Retinal pigment epithelial cell (primary cell): ENCODE results near the gene BCAS1.

Source experiments
- DNase-seq: peaks from one replicate; pipeline ENCODE4 v3.0.0-alpha.2; 2010; ENCODE audit warnings: low read depth
- H3K4me3 ChIP-seq: 2 replicates; pipeline ENCODE4 v1.5.1; 2011; ENCODE audit warnings: mild to moderate bottlenecking, low read length, control low read depth, moderate library complexity
- TF ChIP-seq, protein P1 (sequence below): conservative IDR thresholded peaks from 2 replicates; pipeline ENCODE4 v1.5.1; 2011; ENCODE audit warnings: low read depth, low read length, control low read depth, inconsistent platforms

The BCAS1 gene

DNA sequence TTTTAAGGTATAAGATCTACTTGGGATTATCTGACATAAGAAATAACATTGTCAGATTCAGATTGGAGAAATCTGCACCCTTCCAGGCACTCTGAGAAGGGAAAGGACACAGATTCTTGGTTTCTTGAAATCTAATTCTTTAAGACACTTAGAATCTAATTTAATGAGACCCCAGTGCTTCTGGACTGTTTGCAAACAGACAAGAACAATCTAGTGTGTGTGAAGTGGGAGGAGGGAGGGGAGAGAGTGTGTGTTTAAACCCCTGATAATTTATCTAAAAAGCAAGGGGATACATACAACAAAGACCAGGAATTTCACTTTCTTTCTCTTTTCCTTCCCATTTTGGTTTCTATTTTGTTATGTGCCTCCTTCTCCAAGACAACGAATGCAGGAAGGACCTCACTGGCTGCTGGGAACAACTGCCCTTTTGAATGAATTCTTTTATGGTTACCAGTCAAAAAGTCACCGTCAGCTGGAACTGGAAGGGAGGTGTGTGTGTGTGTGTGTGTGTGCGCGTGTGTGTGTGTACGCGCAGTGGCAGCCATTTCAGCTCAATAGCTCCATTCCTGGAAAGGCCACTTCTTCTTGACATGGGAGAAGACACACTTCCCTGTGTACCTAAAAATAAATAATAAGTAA, 129.4 kb downstream of the BCAS1 start:
- no peak overlapping the region for H3K4me3 ChIP-seq
- TF ChIP-seq, protein P1, sequence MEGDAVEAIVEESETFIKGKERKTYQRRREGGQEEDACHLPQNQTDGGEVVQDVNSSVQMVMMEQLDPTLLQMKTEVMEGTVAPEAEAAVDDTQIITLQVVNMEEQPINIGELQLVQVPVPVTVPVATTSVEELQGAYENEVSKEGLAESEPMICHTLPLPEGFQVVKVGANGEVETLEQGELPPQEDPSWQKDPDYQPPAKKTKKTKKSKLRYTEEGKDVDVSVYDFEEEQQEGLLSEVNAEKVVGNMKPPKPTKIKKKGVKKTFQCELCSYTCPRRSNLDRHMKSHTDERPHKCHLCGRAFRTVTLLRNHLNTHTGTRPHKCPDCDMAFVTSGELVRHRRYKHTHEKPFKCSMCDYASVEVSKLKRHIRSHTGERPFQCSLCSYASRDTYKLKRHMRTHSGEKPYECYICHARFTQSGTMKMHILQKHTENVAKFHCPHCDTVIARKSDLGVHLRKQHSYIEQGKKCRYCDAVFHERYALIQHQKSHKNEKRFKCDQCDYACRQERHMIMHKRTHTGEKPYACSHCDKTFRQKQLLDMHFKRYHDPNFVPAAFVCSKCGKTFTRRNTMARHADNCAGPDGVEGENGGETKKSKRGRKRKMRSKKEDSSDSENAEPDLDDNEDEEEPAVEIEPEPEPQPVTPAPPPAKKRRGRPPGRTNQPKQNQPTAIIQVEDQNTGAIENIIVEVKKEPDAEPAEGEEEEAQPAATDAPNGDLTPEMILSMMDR = no peak
- DNase-seq = peak; percentile 44

DNA sequence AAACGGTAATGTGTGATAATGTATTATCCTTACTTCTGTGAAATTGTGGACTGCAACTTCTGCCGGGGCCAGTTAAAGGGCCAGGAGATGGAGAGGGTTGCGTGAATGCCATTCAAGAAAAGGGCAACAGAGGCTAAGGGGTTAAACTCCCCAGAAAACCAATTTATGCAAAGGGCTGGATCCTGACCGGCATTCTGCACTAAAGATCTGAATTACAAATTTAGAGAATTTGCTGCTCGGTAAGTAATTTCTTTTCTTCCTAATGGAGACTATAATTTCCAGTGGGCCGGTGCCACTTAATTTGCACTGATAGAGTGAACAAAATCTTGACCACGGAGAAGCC, 130.1 kb downstream of the BCAS1 start:
- TF ChIP-seq, protein P1 = no peak

DNA sequence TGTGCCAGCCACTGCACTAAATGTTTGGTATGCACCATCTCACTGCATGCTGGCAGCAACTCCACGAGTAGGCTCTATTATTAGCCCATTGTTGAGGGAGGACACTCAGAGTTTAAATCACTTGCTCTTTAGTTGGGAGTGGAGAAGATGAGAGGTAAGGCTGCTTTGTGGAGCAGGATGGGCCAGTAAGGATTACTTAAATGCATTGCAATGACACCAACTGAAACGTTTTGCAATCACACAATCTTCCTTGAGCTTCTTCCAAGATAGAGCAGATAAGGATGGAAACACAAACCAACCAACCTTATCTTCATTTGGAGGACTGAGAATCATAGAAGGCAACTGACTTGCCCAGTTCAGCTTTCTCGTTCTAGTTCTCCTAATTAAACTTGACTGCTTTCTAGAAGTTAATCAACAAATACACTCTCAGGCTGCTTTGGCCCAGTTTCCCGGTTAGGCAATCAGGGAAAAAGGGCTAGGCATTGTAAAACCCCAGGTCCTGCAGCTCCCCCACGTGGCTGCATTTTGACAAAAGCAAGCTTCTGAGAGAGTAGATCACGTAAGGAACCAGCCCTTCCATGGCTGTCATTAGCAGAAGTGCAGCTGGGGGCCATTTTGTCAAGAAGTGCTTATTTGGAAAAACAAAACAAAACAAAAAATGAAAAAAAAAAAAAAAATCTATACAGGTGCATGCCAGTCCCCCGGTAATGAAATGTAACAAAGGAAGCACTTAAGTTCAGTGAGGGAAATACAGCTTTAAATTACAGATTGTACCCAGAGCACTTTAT, 130.6 kb downstream of the BCAS1 start:
- H3K4me3 ChIP-seq = no peak overlapping the region
- peak; percentile 85 for DNase-seq

More for the DNA sequence above, 130.1 kb downstream of the BCAS1 start:
- no peak overlapping the region for H3K4me3 ChIP-seq
- DNase-seq = no peak

DNA sequence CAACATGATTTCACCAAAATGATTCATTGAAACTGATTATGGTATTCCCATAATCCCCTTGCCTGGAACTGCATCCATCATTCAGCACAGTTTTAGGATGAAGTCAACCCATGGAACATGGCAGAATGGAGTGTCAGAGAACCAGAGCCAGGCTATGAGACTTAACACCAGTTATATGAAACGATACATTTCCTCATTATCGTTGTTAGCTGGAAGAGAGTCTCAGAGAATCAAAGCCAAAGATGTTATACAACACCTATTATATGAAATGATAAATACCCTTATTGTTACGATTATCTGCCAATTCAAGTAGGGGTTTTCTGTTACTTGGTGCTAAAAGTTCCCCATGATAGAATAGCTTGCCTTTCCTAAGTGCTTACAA, 131.2 kb downstream of the BCAS1 start:
- H3K4me3 ChIP-seq = no peak overlapping the region
- TF ChIP-seq, protein P1 = no peak
- no peak for DNase-seq

More for the DNA sequence above, 130.6 kb downstream of the BCAS1 start:
- TF ChIP-seq, protein P1 = peak; percentile 80

DNA sequence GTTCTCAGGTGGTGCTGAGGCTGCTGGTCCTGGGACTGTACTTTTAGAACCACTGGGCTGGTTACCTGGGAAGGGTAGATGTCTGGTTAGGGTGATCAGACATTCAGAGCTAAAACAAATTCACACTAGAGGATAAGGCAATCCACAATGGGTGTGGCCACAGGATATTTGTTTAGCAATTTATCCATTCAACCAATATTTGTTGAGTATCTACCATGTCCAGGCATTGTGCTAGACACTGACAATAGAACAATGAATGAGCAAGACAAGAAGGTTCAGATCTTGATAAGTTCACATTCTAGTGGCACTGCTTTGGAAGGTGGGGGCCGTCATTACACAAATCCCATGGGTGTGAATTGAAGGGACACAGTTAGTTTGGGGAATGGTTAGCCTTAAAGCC, 131.7 kb downstream of the BCAS1 start:
- TF ChIP-seq, protein P1 = no peak
- no peak for DNase-seq
- H3K4me3 ChIP-seq = no peak overlapping the region

DNA sequence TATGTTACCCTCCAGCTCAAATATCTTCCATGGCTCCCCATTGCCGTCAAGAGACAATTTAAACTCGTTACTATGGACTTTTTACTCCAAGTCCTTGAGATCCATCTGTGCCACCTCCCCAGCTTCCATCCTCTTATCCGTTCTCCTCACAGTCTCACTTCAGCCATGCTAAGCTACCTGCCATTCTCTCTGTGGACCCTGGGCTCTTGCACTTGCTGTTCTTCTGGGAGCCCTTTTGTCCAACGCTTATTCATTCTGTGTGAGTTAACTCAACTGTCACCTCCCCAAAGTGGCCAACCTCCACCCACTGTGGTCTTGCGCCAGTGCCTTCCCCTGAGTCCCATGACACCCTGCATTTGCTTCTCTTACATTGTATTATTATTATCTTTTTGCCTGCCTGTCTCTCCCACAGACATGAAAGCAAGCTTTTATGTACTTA, 132.4 kb downstream of the BCAS1 start:
- TF ChIP-seq, protein P1 = no peak
- no peak overlapping the region for H3K4me3 ChIP-seq
- no peak for DNase-seq

DNA sequence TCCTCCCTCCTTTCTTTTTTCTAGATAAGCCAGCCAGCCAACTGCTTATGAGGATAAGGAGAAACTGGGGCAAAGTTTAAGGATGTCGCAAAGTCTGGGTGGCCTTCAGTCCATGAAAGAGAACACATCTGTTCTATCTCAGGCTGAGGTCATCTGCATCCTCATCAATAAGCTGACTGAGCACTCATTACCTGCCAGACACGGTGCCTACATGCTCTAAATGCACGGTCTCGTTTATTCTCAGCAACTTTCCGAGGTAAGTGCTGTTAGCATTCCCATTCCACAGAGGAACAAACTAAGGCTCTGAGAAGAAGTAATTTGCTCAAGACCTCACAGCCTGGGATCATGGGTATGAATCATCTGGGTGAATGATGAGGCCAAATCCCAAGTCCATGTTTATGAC, 133.1 kb downstream of the BCAS1 start:
- DNase-seq = no peak
- no peak overlapping the region for H3K4me3 ChIP-seq
- TF ChIP-seq, protein P1 = no peak
